Uterus (tissue), 2 donors: Measurements from ENCODE around the gene ACACB.

Experiments used
- POLR2A ChIP-seq, 2 donors: fragments of 450-650 bp; IDR thresholded peaks; one replicate each; pipeline ENCODE4 v1.6.1; 2016; ENCODE audit warnings: antibody characterized with exemption in 2 of 2, mild to moderate bottlenecking in 1 of 2, moderate library complexity in 1 of 2
- TF ChIP-seq, protein P1 (sequence below), 4 experiments: fragments of 200-600 bp in 2 of 4; fragments of 450-650 bp in 2 of 4; sonication (generic) in 2 of 4; IDR thresholded peaks; one replicate each; pipeline ENCODE4 v1.5.1; 2016 to 2019; ENCODE audit warnings: antibody characterized with exemption in 4 of 4, mild to moderate bottlenecking in 2 of 4, moderate library complexity in 1 of 4

GRCh38 chr12:109140560-109140959 lies 24.2 kb downstream of the ACACB start:
- TF ChIP-seq POLR2A (IDR thresholded peaks at IDR 0.05) = no peak
- TF ChIP-seq, protein P1, sequence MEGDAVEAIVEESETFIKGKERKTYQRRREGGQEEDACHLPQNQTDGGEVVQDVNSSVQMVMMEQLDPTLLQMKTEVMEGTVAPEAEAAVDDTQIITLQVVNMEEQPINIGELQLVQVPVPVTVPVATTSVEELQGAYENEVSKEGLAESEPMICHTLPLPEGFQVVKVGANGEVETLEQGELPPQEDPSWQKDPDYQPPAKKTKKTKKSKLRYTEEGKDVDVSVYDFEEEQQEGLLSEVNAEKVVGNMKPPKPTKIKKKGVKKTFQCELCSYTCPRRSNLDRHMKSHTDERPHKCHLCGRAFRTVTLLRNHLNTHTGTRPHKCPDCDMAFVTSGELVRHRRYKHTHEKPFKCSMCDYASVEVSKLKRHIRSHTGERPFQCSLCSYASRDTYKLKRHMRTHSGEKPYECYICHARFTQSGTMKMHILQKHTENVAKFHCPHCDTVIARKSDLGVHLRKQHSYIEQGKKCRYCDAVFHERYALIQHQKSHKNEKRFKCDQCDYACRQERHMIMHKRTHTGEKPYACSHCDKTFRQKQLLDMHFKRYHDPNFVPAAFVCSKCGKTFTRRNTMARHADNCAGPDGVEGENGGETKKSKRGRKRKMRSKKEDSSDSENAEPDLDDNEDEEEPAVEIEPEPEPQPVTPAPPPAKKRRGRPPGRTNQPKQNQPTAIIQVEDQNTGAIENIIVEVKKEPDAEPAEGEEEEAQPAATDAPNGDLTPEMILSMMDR (IDR thresholded peaks at IDR 0.05) = no peak
